ENCODE data around the gene TMEM190. TPM values are rescaled to one million over a fixed set of nuclear protein-coding genes. Genes with fewer than 3 reads are reported as not detected.

The TMEM190 gene
- total RNA-seq, 1 donor from 2014 or later: 2.5 TPM

GRCh38 chr19:55384920-55385723 lies 8.5 kb downstream of the TMEM190 start:
- no peak for FAIRE-seq
- H2AFZ ChIP-seq (ENCODE audit: low read depth, low read length): peak overlapping the region; percentile 93
- peaks cover 22% of the 10 kb centered on the region for H3K36me3 Mint-ChIP-seq (ENCODE audit: low read depth, unreplicated experiment)

GRCh38 chr19:55385724-55386492 lies 9.3 kb downstream of the TMEM190 start, which contains the start of gene RPL28:
Gene RPL28, plus strand, starts transcription at chr19:55385932. Its CDS starts 426 bp downstream, at chr19:55386358.
- Mint-ChIP-seq H3K27ac (ENCODE audit: unreplicated experiment) (peak within 1 kb of the TSS; percentile 98), H3K4me1 (ENCODE audit: low read depth, unreplicated experiment) (peaks cover 32% of the 10 kb centered on the region), H3K4me3 (ENCODE audit: unreplicated experiment) (peak within 1 kb of the TSS; percentile 100), H3K36me3 (ENCODE audit: low read depth, unreplicated experiment) (peaks cover 27% of the 10 kb centered on the region), H3K9me3 (ENCODE audit: unreplicated experiment) (peaks cover 2% of the 10 kb centered on the region), H3K27me3 (ENCODE audit: low read depth, unreplicated experiment) (no peaks in the 10 kb centered on the region)
- Histone ChIP-seq H3K4me3 (ENCODE audit: insufficient read depth, low read depth, low read length) (peak within 1 kb of the TSS; percentile 95), H3K4me1 (ENCODE audit: insufficient read depth, low read length) (peaks cover 52% of the 10 kb centered on the region), H3K4me2 (ENCODE audit: low read length) (peak within 1 kb of the TSS; percentile 97), H2AFZ (ENCODE audit: low read depth, low read length) (peak within 1 kb of the TSS; percentile 93), H3K27ac (ENCODE audit: low read depth, low read length) (peak within 1 kb of the TSS; percentile 93), H3K79me2 (ENCODE audit: insufficient read depth, low read length) (peaks cover 50% of the 10 kb centered on the region), H3K9me3 (ENCODE audit: insufficient read depth, low read depth, low read length) (no peaks in the 10 kb centered on the region), H3K9ac (ENCODE audit: low read length) (peak within 1 kb of the TSS; percentile 98), H3K36me3 (ENCODE audit: insufficient read depth, low read length) (peaks cover 30% of the 10 kb centered on the region), H4K20me1 (ENCODE audit: insufficient read depth, low read length) (peaks cover 51% of the 10 kb centered on the region), H3K27me3 (ENCODE audit: insufficient read depth, low read length) (no peaks in the 10 kb centered on the region)
- peak; percentile 88 for DNase-seq (ENCODE audit: low read depth)
- no peak for FAIRE-seq
- TF ChIP-seq EZH2 (IDR thresholded peaks at IDR 0.05; ENCODE audit: insufficient read depth, low read length): no peak
- TF ChIP-seq CTCF (IDR thresholded peaks at IDR 0.05; ENCODE audit: insufficient read depth, low read depth, low read length): no peak

More at GRCh38 chr19:55384920-55385723, 8.5 kb downstream of the TMEM190 start:
- H3K27me3 ChIP-seq (ENCODE audit: insufficient read depth, low read length): no peaks in the 10 kb centered on the region
- TF ChIP-seq EZH2 (IDR thresholded peaks at IDR 0.05; ENCODE audit: insufficient read depth, low read length) (no peak), CTCF (IDR thresholded peaks at IDR 0.05; ENCODE audit: insufficient read depth, low read depth, low read length) (no peak)
- Mint-ChIP-seq H3K27me3 (ENCODE audit: low read depth, unreplicated experiment) (no peaks in the 10 kb centered on the region), H3K9me3 (ENCODE audit: unreplicated experiment) (peaks cover 2% of the 10 kb centered on the region), H3K4me3 (ENCODE audit: unreplicated experiment) (peak overlapping the region; percentile 100), H3K4me1 (ENCODE audit: low read depth, unreplicated experiment) (peaks cover 27% of the 10 kb centered on the region), H3K27ac (ENCODE audit: unreplicated experiment) (peak overlapping the region; percentile 98)
- peaks cover 43% of the 10 kb centered on the region for H4K20me1 ChIP-seq (ENCODE audit: insufficient read depth, low read length)
- H3K27ac ChIP-seq (ENCODE audit: low read depth, low read length): peak overlapping the region; percentile 93
- H3K4me1 ChIP-seq (ENCODE audit: insufficient read depth, low read length): peaks cover 46% of the 10 kb centered on the region
- peaks cover 44% of the 10 kb centered on the region for H3K79me2 ChIP-seq (ENCODE audit: insufficient read depth, low read length)
- H3K36me3 ChIP-seq (ENCODE audit: insufficient read depth, low read length): peaks cover 25% of the 10 kb centered on the region
- peak overlapping the region; percentile 97 for H3K4me2 ChIP-seq (ENCODE audit: low read length)
- DNase-seq (ENCODE audit: low read depth): peak; percentile 86
- peak overlapping the region; percentile 98 for H3K9ac ChIP-seq (ENCODE audit: low read length)
- H3K4me3 ChIP-seq (ENCODE audit: insufficient read depth, low read depth, low read length): peak overlapping the region; percentile 95
- no peaks in the 10 kb centered on the region for H3K9me3 ChIP-seq (ENCODE audit: insufficient read depth, low read depth, low read length)

Measured in astrocyte (in vitro differentiated cells and primary cell).